Peyer's patch (tissue), 4 donors: ENCODE data around the gene PRKCH.

Source experiments
- POLR2A ChIP-seq, 2 donors: fragments of 450-650 bp; IDR thresholded peaks; one replicate each; pipeline ENCODE4 v1.5.1; 2017; ENCODE audit warnings: antibody characterized with exemption in 2 of 2, mild to moderate bottlenecking in 2 of 2, moderate library complexity in 2 of 2
- TF ChIP-seq, protein P1 (sequence below), 6 experiments: fragments of 450-650 bp in 4 of 6; fragments of 200-600 bp in 2 of 6; sonication (generic) in 1 of 6; IDR thresholded peaks; one replicate each; pipeline ENCODE4 v1.5.1; 2017 to 2019; ENCODE audit warnings: antibody characterized with exemption in 6 of 6, mild to moderate bottlenecking in 3 of 6, moderate library complexity in 1 of 6

DNA sequence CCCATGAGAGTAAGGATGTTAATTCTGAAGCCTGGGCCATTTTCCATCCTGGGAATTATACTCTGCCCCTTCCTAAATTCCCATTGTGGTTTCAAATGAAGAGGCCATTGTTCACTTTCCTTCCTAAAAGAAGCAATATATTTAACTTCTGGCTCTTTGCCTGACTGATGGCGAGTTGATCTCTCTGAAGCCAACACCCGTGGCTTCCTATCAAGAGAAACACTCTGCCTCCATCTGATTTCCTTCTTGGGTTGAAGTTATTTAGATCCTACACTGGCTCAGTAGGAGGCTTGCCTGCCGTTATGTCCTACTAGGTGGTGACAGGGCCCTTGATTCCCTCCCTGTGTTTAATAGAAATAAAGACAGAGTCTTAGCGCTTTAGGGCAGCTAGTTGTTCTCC is 97.4 kb downstream of the PRKCH start:
- TF ChIP-seq, protein P1, sequence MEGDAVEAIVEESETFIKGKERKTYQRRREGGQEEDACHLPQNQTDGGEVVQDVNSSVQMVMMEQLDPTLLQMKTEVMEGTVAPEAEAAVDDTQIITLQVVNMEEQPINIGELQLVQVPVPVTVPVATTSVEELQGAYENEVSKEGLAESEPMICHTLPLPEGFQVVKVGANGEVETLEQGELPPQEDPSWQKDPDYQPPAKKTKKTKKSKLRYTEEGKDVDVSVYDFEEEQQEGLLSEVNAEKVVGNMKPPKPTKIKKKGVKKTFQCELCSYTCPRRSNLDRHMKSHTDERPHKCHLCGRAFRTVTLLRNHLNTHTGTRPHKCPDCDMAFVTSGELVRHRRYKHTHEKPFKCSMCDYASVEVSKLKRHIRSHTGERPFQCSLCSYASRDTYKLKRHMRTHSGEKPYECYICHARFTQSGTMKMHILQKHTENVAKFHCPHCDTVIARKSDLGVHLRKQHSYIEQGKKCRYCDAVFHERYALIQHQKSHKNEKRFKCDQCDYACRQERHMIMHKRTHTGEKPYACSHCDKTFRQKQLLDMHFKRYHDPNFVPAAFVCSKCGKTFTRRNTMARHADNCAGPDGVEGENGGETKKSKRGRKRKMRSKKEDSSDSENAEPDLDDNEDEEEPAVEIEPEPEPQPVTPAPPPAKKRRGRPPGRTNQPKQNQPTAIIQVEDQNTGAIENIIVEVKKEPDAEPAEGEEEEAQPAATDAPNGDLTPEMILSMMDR (IDR thresholded peaks at IDR 0.05), result no peak
- TF ChIP-seq POLR2A (IDR thresholded peaks at IDR 0.05), result no peak
